AG09319 (cell line): ENCODE results near the gene TNS4.
A peak's percentile ranks its signal among the peaks of the same experiment; 100 is the strongest.

Experiments used
- DNase-seq: peaks from one replicate; pipeline ENCODE4 v3.0.0-alpha.2; 2010; ENCODE audit warnings: low read depth; ENCODE audit errors: extremely low read depth
- CTCF ChIP-seq: IDR thresholded peaks from 2 replicates; pipeline ENCODE4 v1.5.1; 2011; ENCODE audit warnings: low read depth, mild to moderate bottlenecking, inconsistent platforms, low read length, moderate library complexity

TNS4 gene

GRCh38 chr17:40538936-40539705 is 37.7 kb upstream of the TNS4 start:
- no peak for DNase-seq

GRCh38 chr17:40538019-40538935 is 36.9 kb upstream of the TNS4 start:
- DNase-seq: no peak
- TF ChIP-seq CTCF: no peak

More at GRCh38 chr17:40538936-40539705, 37.7 kb upstream of the TNS4 start:
- no peak for TF ChIP-seq CTCF

- peak; percentile 73 for DNase-seq
- no peak for TF ChIP-seq CTCF
These were observed 35.1 kb upstream of the TNS4 start for GRCh38 chr17:40536295-40537171.

- DNase-seq: no peak
- no peak for TF ChIP-seq CTCF
These were observed 34.5 kb upstream of the TNS4 start for GRCh38 chr17:40535924-40536294.

GRCh38 chr17:40535438-40535837 is 34.0 kb upstream of the TNS4 start:
- TF ChIP-seq CTCF: no peak
- DNase-seq: no peak

- DNase-seq: no peak
- no peak for TF ChIP-seq CTCF
These were observed 33.2 kb upstream of the TNS4 start for GRCh38 chr17:40534371-40535189.
